ENCODE results near the gene IL1A. TPM values are rescaled to one million over a fixed set of nuclear protein-coding genes. Genes with fewer than 3 reads are reported as not detected.

IL1A gene
- total and polyA plus RNA-seq, 9 of the 15 experiments (the other 6 are each of a cell fraction or from before 2014, with no cell fraction given) = 0.03 to 0.27 (median 0.14) TPM; not detected in 2

DNA sequence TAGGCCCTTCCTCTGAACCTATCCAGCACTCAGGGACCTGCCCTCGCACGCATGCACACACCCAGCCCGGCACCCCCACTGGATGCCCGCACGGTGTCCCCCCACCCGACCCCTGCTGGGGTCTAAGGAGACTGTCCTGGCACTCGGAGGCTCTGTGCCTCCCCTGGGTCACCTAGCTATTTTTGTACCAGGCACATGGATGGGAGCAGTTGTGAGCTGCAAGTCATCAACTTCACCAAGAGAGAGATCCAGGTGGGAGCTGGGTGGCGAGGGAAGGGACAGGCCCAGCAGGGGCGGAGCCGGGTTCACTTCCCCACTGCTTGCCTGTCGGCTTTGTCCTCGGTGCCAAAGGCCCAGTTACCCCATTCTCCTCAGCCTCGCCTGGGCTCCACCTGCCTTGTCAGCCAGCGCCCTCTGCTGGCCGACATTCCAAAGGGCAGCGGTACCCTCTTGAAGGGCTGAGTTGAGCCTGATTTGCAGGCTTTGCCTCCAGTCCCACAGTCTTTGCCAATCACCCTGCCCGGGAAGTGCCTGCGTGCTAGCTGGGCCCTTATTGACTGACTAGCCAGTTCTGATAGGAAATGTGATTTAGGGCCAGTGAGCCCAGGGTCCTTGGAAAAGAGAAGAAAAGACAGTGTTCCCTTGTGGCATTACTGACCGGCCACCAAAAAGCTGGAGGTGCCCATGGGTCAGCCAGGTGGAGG lies 57.7 kb downstream of the IL1A start (continued):
- no peak for TF ChIP-seq LEF1 (IDR thresholded peaks at IDR 0.05)
- TF ChIP-seq RBM14 (IDR thresholded peaks at IDR 0.05; ENCODE audit: borderline replicate concordance, insufficient read depth, low read depth, low read length) = no peak
- no peak for TF ChIP-seq BRD9 (IDR thresholded peaks at IDR 0.05; ENCODE audit: low read depth, partially characterized antibody)
- TF ChIP-seq, protein P1, sequence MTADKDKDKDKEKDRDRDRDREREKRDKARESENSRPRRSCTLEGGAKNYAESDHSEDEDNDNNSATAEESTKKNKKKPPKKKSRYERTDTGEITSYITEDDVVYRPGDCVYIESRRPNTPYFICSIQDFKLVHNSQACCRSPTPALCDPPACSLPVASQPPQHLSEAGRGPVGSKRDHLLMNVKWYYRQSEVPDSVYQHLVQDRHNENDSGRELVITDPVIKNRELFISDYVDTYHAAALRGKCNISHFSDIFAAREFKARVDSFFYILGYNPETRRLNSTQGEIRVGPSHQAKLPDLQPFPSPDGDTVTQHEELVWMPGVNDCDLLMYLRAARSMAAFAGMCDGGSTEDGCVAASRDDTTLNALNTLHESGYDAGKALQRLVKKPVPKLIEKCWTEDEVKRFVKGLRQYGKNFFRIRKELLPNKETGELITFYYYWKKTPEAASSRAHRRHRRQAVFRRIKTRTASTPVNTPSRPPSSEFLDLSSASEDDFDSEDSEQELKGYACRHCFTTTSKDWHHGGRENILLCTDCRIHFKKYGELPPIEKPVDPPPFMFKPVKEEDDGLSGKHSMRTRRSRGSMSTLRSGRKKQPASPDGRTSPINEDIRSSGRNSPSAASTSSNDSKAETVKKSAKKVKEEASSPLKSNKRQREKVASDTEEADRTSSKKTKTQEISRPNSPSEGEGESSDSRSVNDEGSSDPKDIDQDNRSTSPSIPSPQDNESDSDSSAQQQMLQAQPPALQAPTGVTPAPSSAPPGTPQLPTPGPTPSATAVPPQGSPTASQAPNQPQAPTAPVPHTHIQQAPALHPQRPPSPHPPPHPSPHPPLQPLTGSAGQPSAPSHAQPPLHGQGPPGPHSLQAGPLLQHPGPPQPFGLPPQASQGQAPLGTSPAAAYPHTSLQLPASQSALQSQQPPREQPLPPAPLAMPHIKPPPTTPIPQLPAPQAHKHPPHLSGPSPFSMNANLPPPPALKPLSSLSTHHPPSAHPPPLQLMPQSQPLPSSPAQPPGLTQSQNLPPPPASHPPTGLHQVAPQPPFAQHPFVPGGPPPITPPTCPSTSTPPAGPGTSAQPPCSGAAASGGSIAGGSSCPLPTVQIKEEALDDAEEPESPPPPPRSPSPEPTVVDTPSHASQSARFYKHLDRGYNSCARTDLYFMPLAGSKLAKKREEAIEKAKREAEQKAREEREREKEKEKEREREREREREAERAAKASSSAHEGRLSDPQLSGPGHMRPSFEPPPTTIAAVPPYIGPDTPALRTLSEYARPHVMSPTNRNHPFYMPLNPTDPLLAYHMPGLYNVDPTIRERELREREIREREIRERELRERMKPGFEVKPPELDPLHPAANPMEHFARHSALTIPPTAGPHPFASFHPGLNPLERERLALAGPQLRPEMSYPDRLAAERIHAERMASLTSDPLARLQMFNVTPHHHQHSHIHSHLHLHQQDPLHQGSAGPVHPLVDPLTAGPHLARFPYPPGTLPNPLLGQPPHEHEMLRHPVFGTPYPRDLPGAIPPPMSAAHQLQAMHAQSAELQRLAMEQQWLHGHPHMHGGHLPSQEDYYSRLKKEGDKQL (CRISPR knock-in tag; IDR thresholded peaks at IDR 0.05; ENCODE audit: borderline replicate concordance) = no peak
- no peak for TF ChIP-seq ZFP1 (CRISPR knock-in tag; IDR thresholded peaks at IDR 0.05)
- TF ChIP-seq, protein P2, sequence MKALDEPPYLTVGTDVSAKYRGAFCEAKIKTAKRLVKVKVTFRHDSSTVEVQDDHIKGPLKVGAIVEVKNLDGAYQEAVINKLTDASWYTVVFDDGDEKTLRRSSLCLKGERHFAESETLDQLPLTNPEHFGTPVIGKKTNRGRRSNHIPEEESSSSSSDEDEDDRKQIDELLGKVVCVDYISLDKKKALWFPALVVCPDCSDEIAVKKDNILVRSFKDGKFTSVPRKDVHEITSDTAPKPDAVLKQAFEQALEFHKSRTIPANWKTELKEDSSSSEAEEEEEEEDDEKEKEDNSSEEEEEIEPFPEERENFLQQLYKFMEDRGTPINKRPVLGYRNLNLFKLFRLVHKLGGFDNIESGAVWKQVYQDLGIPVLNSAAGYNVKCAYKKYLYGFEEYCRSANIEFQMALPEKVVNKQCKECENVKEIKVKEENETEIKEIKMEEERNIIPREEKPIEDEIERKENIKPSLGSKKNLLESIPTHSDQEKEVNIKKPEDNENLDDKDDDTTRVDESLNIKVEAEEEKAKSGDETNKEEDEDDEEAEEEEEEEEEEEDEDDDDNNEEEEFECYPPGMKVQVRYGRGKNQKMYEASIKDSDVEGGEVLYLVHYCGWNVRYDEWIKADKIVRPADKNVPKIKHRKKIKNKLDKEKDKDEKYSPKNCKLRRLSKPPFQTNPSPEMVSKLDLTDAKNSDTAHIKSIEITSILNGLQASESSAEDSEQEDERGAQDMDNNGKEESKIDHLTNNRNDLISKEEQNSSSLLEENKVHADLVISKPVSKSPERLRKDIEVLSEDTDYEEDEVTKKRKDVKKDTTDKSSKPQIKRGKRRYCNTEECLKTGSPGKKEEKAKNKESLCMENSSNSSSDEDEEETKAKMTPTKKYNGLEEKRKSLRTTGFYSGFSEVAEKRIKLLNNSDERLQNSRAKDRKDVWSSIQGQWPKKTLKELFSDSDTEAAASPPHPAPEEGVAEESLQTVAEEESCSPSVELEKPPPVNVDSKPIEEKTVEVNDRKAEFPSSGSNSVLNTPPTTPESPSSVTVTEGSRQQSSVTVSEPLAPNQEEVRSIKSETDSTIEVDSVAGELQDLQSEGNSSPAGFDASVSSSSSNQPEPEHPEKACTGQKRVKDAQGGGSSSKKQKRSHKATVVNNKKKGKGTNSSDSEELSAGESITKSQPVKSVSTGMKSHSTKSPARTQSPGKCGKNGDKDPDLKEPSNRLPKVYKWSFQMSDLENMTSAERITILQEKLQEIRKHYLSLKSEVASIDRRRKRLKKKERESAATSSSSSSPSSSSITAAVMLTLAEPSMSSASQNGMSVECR (CRISPR knock-in tag; IDR thresholded peaks at IDR 0.05) = peak; percentile 40; the same call in 1 of the 2 replicates
- no peak for TF ChIP-seq HIVEP1 (CRISPR knock-in tag; IDR thresholded peaks at IDR 0.05)
- TF ChIP-seq, protein P3, sequence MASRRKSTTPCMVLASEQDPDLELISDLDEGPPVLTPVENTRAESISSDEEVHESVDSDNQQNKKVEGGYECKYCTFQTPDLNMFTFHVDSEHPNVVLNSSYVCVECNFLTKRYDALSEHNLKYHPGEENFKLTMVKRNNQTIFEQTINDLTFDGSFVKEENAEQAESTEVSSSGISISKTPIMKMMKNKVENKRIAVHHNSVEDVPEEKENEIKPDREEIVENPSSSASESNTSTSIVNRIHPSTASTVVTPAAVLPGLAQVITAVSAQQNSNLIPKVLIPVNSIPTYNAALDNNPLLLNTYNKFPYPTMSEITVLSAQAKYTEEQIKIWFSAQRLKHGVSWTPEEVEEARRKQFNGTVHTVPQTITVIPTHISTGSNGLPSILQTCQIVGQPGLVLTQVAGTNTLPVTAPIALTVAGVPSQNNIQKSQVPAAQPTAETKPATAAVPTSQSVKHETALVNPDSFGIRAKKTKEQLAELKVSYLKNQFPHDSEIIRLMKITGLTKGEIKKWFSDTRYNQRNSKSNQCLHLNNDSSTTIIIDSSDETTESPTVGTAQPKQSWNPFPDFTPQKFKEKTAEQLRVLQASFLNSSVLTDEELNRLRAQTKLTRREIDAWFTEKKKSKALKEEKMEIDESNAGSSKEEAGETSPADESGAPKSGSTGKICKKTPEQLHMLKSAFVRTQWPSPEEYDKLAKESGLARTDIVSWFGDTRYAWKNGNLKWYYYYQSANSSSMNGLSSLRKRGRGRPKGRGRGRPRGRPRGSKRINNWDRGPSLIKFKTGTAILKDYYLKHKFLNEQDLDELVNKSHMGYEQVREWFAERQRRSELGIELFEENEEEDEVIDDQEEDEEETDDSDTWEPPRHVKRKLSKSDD (conservative IDR thresholded peaks at IDR 0.05; ENCODE audit: low read length) = no peak
- peak; percentile 36; the same call in 1 of the 2 replicates for TF ChIP-seq ATF7 (IDR thresholded peaks at IDR 0.05)
- TF ChIP-seq GABPB1 (CRISPR knock-in tag; IDR thresholded peaks at IDR 0.05) = peak; percentile 75
- TF ChIP-seq SMC3 (conservative IDR thresholded peaks at IDR 0.05; ENCODE audit: insufficient read depth, low read depth, low read length) = peak; percentile 99
- TF ChIP-seq PHTF2 (CRISPR knock-in tag; IDR thresholded peaks at IDR 0.05) = no peak
- 0 out of 2 replicates have a peak, but pooled peaks have one; percentile 17 for TF ChIP-seq CEBPB (tag; IDR thresholded peaks at IDR 0.05)
- TF ChIP-seq TCFL5 (CRISPR knock-in tag; conservative IDR thresholded peaks at IDR 0.05) = no peak
- TF ChIP-seq STAG1 (CRISPR knock-in tag; IDR thresholded peaks at IDR 0.05; ENCODE audit: borderline replicate concordance) = peak; percentile 98
- TF ChIP-seq NFXL1 (CRISPR knock-in tag; IDR thresholded peaks at IDR 0.05) = no peak

Measured in K562 (cell line).